ENCODE data around the gene ZBTB34. TPM values are rescaled to one million over a fixed set of nuclear protein-coding genes. Genes with fewer than 3 reads are reported as not detected.
A peak's percentile ranks its signal among the peaks of the same experiment; 100 is the strongest.

ZBTB34 gene
- total RNA-seq, 6 donors from 2014 or later, result 9.5 to 21.3 (median 13.5) TPM

DNA sequence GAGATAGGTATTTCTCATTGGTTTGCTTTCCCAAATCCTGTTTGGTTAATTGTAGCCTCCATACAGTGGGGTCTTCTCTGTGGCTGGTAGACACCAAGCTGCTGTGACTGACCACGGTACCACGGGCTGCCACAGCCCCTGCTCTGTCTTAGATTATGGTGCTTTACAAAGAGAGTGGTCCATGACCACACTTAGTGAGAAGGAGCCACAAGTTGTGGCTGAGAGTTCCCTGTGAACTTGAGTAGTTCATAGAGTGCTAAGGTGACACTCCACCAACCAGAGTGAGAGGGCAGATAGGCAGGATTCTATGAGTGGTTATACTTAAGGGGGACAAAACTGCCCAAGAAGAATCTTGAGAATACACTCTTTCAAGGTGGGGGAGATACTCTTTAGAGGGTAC is 25.8 kb upstream of the ZBTB34 start:
- Histone ChIP-seq H3K4me1 (peaks cover 0 to 25% (median 10%) of the 10 kb centered on the region in 4 donors), H3K27me3 (no peaks in the 10 kb centered on the region), H3K27ac (no peak overlapping the region), H3K36me3 (peaks cover 10 to 63% (median 35%) of the 10 kb centered on the region in 4 donors), H3K4me3 (no peak overlapping the region), H3K9me3 (no peaks in the 10 kb centered on the region)
- WGBS, 2 donors, result 30 to 53% methylated on average over 2 of the region's 2 CpGs
- ATAC-seq (ENCODE audit: low FRiP score in 2 of 2) (no peak), DNase-seq (no peak)
- TF ChIP-seq, protein P1, sequence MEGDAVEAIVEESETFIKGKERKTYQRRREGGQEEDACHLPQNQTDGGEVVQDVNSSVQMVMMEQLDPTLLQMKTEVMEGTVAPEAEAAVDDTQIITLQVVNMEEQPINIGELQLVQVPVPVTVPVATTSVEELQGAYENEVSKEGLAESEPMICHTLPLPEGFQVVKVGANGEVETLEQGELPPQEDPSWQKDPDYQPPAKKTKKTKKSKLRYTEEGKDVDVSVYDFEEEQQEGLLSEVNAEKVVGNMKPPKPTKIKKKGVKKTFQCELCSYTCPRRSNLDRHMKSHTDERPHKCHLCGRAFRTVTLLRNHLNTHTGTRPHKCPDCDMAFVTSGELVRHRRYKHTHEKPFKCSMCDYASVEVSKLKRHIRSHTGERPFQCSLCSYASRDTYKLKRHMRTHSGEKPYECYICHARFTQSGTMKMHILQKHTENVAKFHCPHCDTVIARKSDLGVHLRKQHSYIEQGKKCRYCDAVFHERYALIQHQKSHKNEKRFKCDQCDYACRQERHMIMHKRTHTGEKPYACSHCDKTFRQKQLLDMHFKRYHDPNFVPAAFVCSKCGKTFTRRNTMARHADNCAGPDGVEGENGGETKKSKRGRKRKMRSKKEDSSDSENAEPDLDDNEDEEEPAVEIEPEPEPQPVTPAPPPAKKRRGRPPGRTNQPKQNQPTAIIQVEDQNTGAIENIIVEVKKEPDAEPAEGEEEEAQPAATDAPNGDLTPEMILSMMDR (IDR thresholded peaks at IDR 0.05), result no peak
- TF ChIP-seq EP300 (IDR thresholded peaks at IDR 0.05) (no peak), POLR2A (IDR thresholded peaks at IDR 0.05) (no peak), POLR2AphosphoS5 (IDR thresholded peaks at IDR 0.05) (no peak)

DNA sequence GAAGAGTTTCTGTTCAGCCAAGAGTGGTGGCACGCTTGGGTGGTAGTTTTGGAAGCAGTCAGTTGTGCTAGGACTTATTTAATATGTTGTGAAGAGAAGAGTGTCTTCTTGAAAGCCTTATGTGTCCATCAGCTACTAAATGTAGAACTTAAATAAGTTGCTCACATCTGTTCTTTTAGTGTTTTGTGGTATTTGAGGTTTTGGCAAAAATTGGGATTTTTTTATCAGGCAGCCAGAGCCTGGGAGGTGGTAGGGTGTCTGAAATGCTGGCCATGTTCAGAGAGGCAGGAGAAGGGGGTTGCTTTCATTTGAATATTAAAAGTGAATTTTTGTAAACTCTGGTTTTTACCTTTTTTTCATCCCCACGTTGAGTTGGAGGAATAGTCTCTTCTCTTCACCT is 24.2 kb upstream of the ZBTB34 start:
- WGBS, 2 donors, result 77 to 79% methylated on average over 2 of the region's 2 CpGs
- DNase-seq (no peak), ATAC-seq (ENCODE audit: low FRiP score in 2 of 2) (no peak)
- TF ChIP-seq POLR2A (IDR thresholded peaks at IDR 0.05) (no peak), EP300 (IDR thresholded peaks at IDR 0.05) (no peak), POLR2AphosphoS5 (IDR thresholded peaks at IDR 0.05) (no peak)
- TF ChIP-seq, protein P1 (IDR thresholded peaks at IDR 0.05), result no peak
- Histone ChIP-seq H3K4me1 (peaks cover 0 to 25% (median 10%) of the 10 kb centered on the region in 4 donors), H3K36me3 (peaks cover 10 to 54% (median 30%) of the 10 kb centered on the region in 4 donors), H3K27me3 (no peaks in the 10 kb centered on the region), H3K27ac (no peak overlapping the region), H3K4me3 (no peak overlapping the region), H3K9me3 (no peaks in the 10 kb centered on the region)

DNA sequence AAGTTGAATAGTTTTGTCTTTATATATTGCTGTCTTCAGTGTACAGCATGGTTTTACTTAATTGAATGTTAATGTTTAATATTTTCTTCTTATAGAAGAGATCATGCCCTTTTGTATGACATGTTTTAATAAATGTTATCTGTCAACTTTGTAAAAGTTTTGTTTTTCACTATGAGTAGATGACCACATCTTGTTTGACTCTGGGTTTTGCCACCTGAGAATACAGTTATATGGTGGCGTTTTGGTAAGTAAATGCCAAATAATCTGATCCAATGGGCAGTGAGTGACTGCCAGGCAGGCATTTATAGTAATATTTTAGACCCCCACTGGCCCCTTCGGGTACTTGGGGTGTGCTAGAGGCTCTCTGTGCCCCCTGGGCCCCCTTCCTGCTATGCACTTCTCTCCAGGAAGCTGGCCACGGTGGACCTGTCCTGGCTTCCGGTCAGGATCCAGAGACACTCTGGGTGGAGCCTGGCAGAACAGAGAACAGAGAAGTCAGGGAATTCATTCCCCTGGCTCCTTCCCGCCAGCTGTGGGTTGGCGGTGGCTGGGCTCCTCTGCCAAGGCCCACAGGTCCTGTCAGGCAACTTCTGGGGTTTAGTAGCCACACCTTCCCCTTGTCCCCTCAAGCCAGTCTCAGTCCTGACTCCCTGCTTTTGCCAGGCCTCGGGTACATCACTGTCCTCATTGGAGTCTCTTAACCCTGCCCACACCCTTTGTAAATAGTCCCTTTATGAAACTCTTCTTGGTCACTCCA is 22.2 kb upstream of the ZBTB34 start:
- no peak overlapping the region for H3K4me3 ChIP-seq
- ATAC-seq (ENCODE audit: low FRiP score in 2 of 2) (no peak), DNase-seq (peak in 1 of 2 donors; percentile 22)

DNA sequence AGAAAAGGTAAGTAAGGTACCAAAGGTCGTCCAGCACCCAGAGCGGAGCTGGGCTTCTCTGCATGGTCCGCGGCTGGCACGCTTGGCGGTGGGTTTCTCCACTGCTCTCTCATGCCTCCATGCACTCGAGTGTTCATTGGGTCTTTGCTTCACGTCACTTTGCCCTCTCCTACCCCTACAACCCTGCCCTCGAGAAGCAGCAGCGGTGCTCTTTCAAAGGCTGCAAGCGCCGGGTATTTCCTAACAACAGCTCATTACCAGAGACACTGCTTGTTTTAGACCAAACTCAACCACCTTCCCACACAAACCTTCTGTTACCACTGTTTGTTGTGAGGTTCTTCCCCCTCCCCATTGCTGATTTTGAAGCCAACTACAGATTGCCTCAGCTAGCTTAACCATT is 21.5 kb upstream of the ZBTB34 start:
- peaks cover 0 to 33% (median 10%) of the 10 kb centered on the region in 4 donors for H3K36me3 ChIP-seq
- no peaks in the 10 kb centered on the region for H3K9me3 ChIP-seq
- H3K27me3 ChIP-seq, result no peaks in the 10 kb centered on the region
- DNase-seq, result peak in 1 of 2 donors; percentile 50
- no peak for ATAC-seq (ENCODE audit: low FRiP score in 2 of 2)
- H3K4me1 ChIP-seq, result peaks cover 0 to 30% (median 10%) of the 10 kb centered on the region in 4 donors
- no peak overlapping the region for H3K27ac ChIP-seq
- 82 to 83% methylated on average over 12 of the region's 12 CpGs for WGBS, 2 donors
- H3K4me3 ChIP-seq, result no peak overlapping the region
- TF ChIP-seq EP300 (IDR thresholded peaks at IDR 0.05) (no peak), POLR2AphosphoS5 (IDR thresholded peaks at IDR 0.05) (no peak), POLR2A (IDR thresholded peaks at IDR 0.05) (no peak)
- TF ChIP-seq, protein P1 (IDR thresholded peaks at IDR 0.05), result no peak

More for the DNA sequence above, 22.2 kb upstream of the ZBTB34 start:
- peaks cover 5 to 39% (median 17%) of the 10 kb centered on the region in 4 donors for H3K36me3 ChIP-seq
- H3K27ac ChIP-seq, result no peak overlapping the region
- 57 to 60% methylated on average over 7 of the region's 7 CpGs for WGBS, 2 donors
- TF ChIP-seq POLR2AphosphoS5 (IDR thresholded peaks at IDR 0.05), result no peak
- TF ChIP-seq EP300 (IDR thresholded peaks at IDR 0.05), result no peak
- TF ChIP-seq, protein P1 (IDR thresholded peaks at IDR 0.05), result no peak
- TF ChIP-seq POLR2A (IDR thresholded peaks at IDR 0.05), result no peak
- H3K9me3 ChIP-seq, result no peaks in the 10 kb centered on the region
- H3K27me3 ChIP-seq, result no peaks in the 10 kb centered on the region
- peaks cover 0 to 27% (median 10%) of the 10 kb centered on the region in 4 donors for H3K4me1 ChIP-seq
